H1 (cell line): ENCODE data around the gene VPS37C. TPM values are rescaled to one million over a fixed set of nuclear protein-coding genes. Genes with fewer than 3 reads are reported as not detected.

Experiments
- CTCF ChIA-PET: fragments of 300-600 bp; sonication (Branson Sonifier 250); formaldehyde crosslinking; loops from one replicate; lab custom pipeline; 2021; ENCODE audit not compliant: partially characterized antibody; lab: Charles Lee
- POLR2A ChIA-PET: fragments of 300-600 bp; sonication (Branson Sonifier 250); formaldehyde crosslinking; loops from one replicate; lab custom pipeline; 2021; ENCODE audit warnings: inconsistent platforms; ENCODE audit not compliant: partially characterized antibody; lab: Charles Lee
- DNase-seq, 2 experiments: peaks; one replicate each; pipeline versions ENCODE4 v3.0.0 to v3.0.0-alpha.2; 2010 to 2022; ENCODE audit warnings: low spot score in 2 of 2, low read depth in 1 of 2, mixed read lengths in 1 of 2
- FAIRE-seq: peaks from 2 replicates; lab custom pipeline; 2011; peaks lifted over from hg19 to GRCh38; lab: Jason Lieb, UNC
- H2AFZ ChIP-seq: 2 replicates; pipeline ENCODE4 v1.8.1; 2012; ENCODE audit warnings: low read length, inconsistent platforms
- H2AK5ac ChIP-seq: 2 replicates; pipeline ENCODE4 v1.6.1; 2013; ENCODE audit warnings: low read depth, low read length
- H2BK120ac ChIP-seq: replicated peaks from 2 replicates; pipeline ENCODE3; 2013; ENCODE audit warnings: low read depth, low read length, inconsistent platforms
- H2BK12ac ChIP-seq: 2 replicates; pipeline ENCODE4 v1.6.1; 2013; ENCODE audit warnings: low read depth, low read length
- H2BK15ac ChIP-seq: 2 replicates; pipeline ENCODE4 v1.6.1; 2013; ENCODE audit warnings: low read length
- H2BK20ac ChIP-seq: 2 replicates; pipeline ENCODE4 v1.6.1; 2013; ENCODE audit warnings: low read length
- H2BK5ac ChIP-seq: 2 replicates; pipeline ENCODE4 v1.6.1; 2013; ENCODE audit warnings: low read depth, low read length
- H3K14ac ChIP-seq: 2 replicates; pipeline ENCODE4 v1.6.1; 2013; ENCODE audit warnings: inconsistent platforms; ENCODE audit not compliant: insufficient read length
- H3K18ac ChIP-seq: 2 replicates; pipeline ENCODE4 v1.6.1; 2013; ENCODE audit warnings: low read length; ENCODE audit errors: extremely low read depth
- H3K23ac ChIP-seq: 2 replicates; pipeline ENCODE4 v1.6.1; 2013; ENCODE audit warnings: inconsistent platforms; ENCODE audit not compliant: insufficient read length
- H3K23me2 ChIP-seq: 2 replicates; pipeline ENCODE4 v1.6.1; 2013; ENCODE audit warnings: low read depth, low read length
- H3K27ac ChIP-seq: 2 replicates; pipeline ENCODE4 v1.6.1; 2011; ENCODE audit warnings: low read depth, low read length, inconsistent platforms
- H3K27me3 ChIP-seq, 4 experiments: replicated peaks in 1 of 4; 1 replicate in 1 of 4; 2 replicates in 3 of 4; pipeline versions ENCODE4 v1.6.1 to v1.8.1; 2011 to 2013; ENCODE audit warnings: low read length in 3 of 4, mild to moderate bottlenecking in 3 of 4, inconsistent platforms in 2 of 4, mixed read lengths in 2 of 4, moderate library complexity in 1 of 4; ENCODE audit not compliant: control insufficient read depth in 3 of 4, insufficient read depth in 3 of 4; ENCODE audit errors: extremely low read depth in 1 of 4
- H3K36me3 ChIP-seq, 4 experiments: 2 replicates each; pipeline versions ENCODE4 v1.6.1 to v1.8.1; 2011 to 2013; ENCODE audit warnings: mild to moderate bottlenecking in 4 of 4, low read length in 3 of 4, moderate library complexity in 2 of 4, control low read depth in 1 of 4, inconsistent platforms in 1 of 4; ENCODE audit not compliant: insufficient read depth in 4 of 4, control insufficient read depth in 2 of 4
- H3K4ac ChIP-seq: replicated peaks from 2 replicates; pipeline ENCODE3; 2013; ENCODE audit warnings: low read length, low read depth, mixed read lengths, inconsistent platforms; ENCODE audit not compliant: insufficient read length
- H3K4me1 ChIP-seq, 4 experiments: replicated peaks in 1 of 4; 1 replicate in 1 of 4; 2 replicates in 3 of 4; pipeline versions ENCODE4 v1.6.1 to v1.8.1; 2011 to 2013; ENCODE audit warnings: low read length in 3 of 4, inconsistent platforms in 2 of 4, mixed read lengths in 1 of 4; ENCODE audit not compliant: insufficient read depth in 4 of 4, control insufficient read depth in 3 of 4
- H3K4me2 ChIP-seq, 2 experiments: 2 replicates each; pipeline versions ENCODE4 v1.6.1 to v1.8.1; 2011 to 2013; ENCODE audit warnings: low read depth in 2 of 2, low read length in 2 of 2, control low read depth in 1 of 2, inconsistent platforms in 1 of 2, mild to moderate bottlenecking in 1 of 2; ENCODE audit not compliant: insufficient read depth in 1 of 2
- H3K4me3 ChIP-seq, 4 experiments: fragments of 200-600, 300-600 bp in 1 of 4; sonication (generic), shearing (Covaris generic), sonication (Bioruptor Twin) in 1 of 4; 2 replicates each; pipeline versions ENCODE4 v1.5.1 to v1.8.1; 2011 to 2016; ENCODE audit warnings: low read length in 4 of 4, low read depth in 3 of 4, control low read depth in 2 of 4, inconsistent platforms in 2 of 4, mild to moderate bottlenecking in 2 of 4, mixed read lengths in 1 of 4, moderate library complexity in 1 of 4; ENCODE audit not compliant: insufficient read depth in 2 of 4; ENCODE audit errors: extremely low read depth in 1 of 4
- H3K56ac ChIP-seq: replicated peaks from 2 replicates; pipeline ENCODE3; 2013; ENCODE audit warnings: low read depth, mild to moderate bottlenecking, mixed read lengths, low read length, inconsistent platforms; ENCODE audit not compliant: insufficient read length
- H3K79me1 ChIP-seq: 2 replicates; pipeline ENCODE4 v1.6.1; 2013; ENCODE audit warnings: low read depth, low read length, control low read depth
- H3K79me2 ChIP-seq, 2 experiments: 2 replicates each; pipeline versions ENCODE4 v1.6.1 to v1.8.1; 2012 to 2013; ENCODE audit warnings: low read length in 2 of 2, mild to moderate bottlenecking in 2 of 2, inconsistent platforms in 1 of 2; ENCODE audit not compliant: insufficient read depth in 2 of 2, control insufficient read depth in 1 of 2
- H3K9ac ChIP-seq, 4 experiments: replicated peaks in 1 of 4; 1 replicate in 1 of 4; 2 replicates in 3 of 4; pipeline versions ENCODE4 v1.6.1 to v1.8.1; 2011 to 2013; ENCODE audit warnings: low read depth in 3 of 4, low read length in 3 of 4, control low read depth in 2 of 4, mild to moderate bottlenecking in 2 of 4, moderate library complexity in 2 of 4, inconsistent platforms in 1 of 4; ENCODE audit errors: extremely low read depth in 1 of 4
- H3K9me3 ChIP-seq, 2 experiments: 2 replicates each; pipeline versions ENCODE4 v1.6.1 to v1.8.1; 2012 to 2013; ENCODE audit warnings: mild to moderate bottlenecking in 2 of 2, moderate library complexity in 2 of 2, control low read depth in 1 of 2, inconsistent platforms in 1 of 2, low read depth in 1 of 2, low read length in 1 of 2, mixed read lengths in 1 of 2; ENCODE audit not compliant: insufficient read depth in 2 of 2
- H4K20me1 ChIP-seq, 2 experiments: replicated peaks in 1 of 2; 2 replicates each; pipeline versions ENCODE3 to v1.8.1; 2011 to 2013; ENCODE audit warnings: inconsistent platforms in 2 of 2, low read length in 2 of 2, mild to moderate bottlenecking in 1 of 2; ENCODE audit not compliant: insufficient read depth in 2 of 2, control insufficient read depth in 1 of 2
- H4K5ac ChIP-seq: 2 replicates; pipeline ENCODE4 v1.6.1; 2013; ENCODE audit warnings: low read length, low read depth, mixed read lengths, inconsistent platforms; ENCODE audit not compliant: insufficient read length
- H4K8ac ChIP-seq: 2 replicates; pipeline ENCODE4 v1.8.0; 2013; ENCODE audit warnings: mild to moderate bottlenecking, moderate library complexity, low read length, inconsistent platforms; ENCODE audit not compliant: insufficient read depth; ENCODE audit errors: extremely low read depth
- H4K91ac ChIP-seq: replicated peaks from 2 replicates; pipeline ENCODE3; 2013; ENCODE audit warnings: low read length, mixed read lengths, inconsistent platforms; ENCODE audit not compliant: insufficient read length
- SIX5 ChIP-seq: IDR thresholded peaks from 2 replicates; pipeline ENCODE4 v1.6.1; 2011; ENCODE audit warnings: mild to moderate bottlenecking, low read depth, low read length
- WGBS, 2 experiments: shearing (Covaris generic) in 1 of 2; methylation state at CpG; one replicate each; pipeline versions ENCODE4 v1.1.6 to v1.1.7; 2013 to 2015; ENCODE audit warnings: low lambda C conversion rate in 2 of 2, mixed read lengths in 2 of 2, inconsistent platforms in 1 of 2, low coverage in 1 of 2, missing lambda C conversion rate in 1 of 2; ENCODE audit not compliant: insufficient replicate concordance in 2 of 2, insufficient coverage in 1 of 2, insufficient read length in 1 of 2; ENCODE audit errors: extremely low coverage in 1 of 2, missing lambda C conversion rate in 1 of 2; 5-methylcytosine and 5-hydroxymethylcytosine counted together
- polyA plus RNA-seq, 7 experiments: library from polyadenylated mRNA; depleted of rRNA in 3 of 7; stranded (reverse) in 5 of 7; unstranded in 2 of 7; fragments of >200 nt in 5 of 7; fragments of 200-250 nt in 2 of 7; gene quantifications; 1 replicate in 5 of 7; 2 replicates in 1 of 7; 4 replicates in 1 of 7; pipeline versions ENCODE4 v1.2.1 to v1.2.3, GENCODE V29; 2011 to 2013; ENCODE audit warnings: missing spikeins in 2 of 7, mixed read lengths in 2 of 7
- total RNA-seq: library from RNA; stranded (reverse); fragmentation: NEBNext Ultra II Directional; extraction: Animal tissue kit (Norgen Biotek cat#: 25700); gene quantifications from 2 replicates; pipeline ENCODE4 v1.2.1, GENCODE V29; 2021

The VPS37C gene
- total and polyA plus RNA-seq, 2 of the 8 experiments (the other 6 are each of a cell fraction or from before 2014, with no cell fraction given): 12.9 to 21.0 TPM

DNA sequence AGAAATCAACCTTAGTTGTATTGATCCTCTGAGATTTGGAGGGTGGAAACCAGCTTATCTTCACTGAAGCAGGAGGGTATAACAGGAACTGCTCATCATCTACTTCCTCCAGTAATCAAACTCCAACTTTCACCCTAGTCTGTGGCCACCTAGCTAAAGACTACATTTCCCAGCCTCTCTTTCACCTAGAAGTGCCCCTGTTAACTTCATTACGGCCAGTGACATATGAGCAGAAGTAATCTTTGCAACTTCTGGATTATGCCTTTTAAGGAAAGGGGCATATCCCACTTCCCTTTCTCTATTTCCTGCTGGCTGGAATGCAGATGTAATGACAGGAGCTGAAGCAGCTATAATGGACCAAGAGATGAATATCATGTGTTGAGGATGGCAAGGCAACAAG is 7.6 kb upstream of the VPS37C start:
- 86% methylated on average over 1 of the region's 1 CpG; no CpG with 5 or more reads in 1 of the 2 experiments for WGBS, 2 experiments
- no peak overlapping the region for H3K56ac ChIP-seq
- no peaks in the 10 kb centered on the region for H3K79me1 ChIP-seq
- no peaks in the 10 kb centered on the region for H3K36me3 ChIP-seq
- CTCF ChIA-PET: interaction anchor here (1.0 to 1.8 kb wide), 5 partner anchors 10 to 281 kb away, joined by 3 to 5 read pairs (median 4); no protein-coding TSS in a partner anchor
- no peaks in the 10 kb centered on the region for H3K27me3 ChIP-seq
- no peaks in the 10 kb centered on the region for H4K20me1 ChIP-seq
- H3K23me2 ChIP-seq: no peaks in the 10 kb centered on the region
- no peak overlapping the region for H2BK15ac ChIP-seq
- H3K9me3 ChIP-seq: peaks cover 3 to 4% of the 10 kb centered on the region in 2 experiments; a peak in 1 of 4 replicates
- no peak overlapping the region for H2BK5ac ChIP-seq
- no peak for FAIRE-seq
- no peak overlapping the region for H3K4me2 ChIP-seq
- no peak overlapping the region for H3K9ac ChIP-seq
- no peak overlapping the region for H3K4me3 ChIP-seq
- H4K8ac ChIP-seq: no peak overlapping the region
- no peak overlapping the region for H3K27ac ChIP-seq
- no peak for TF ChIP-seq SIX5
- H4K91ac ChIP-seq: no peak overlapping the region
- H3K4ac ChIP-seq: no peak overlapping the region
- no peak overlapping the region for H3K14ac ChIP-seq
- no peak overlapping the region for H3K23ac ChIP-seq
- no peak for DNase-seq
- POLR2A ChIA-PET: no interaction called here
- H4K5ac ChIP-seq: no peak overlapping the region
- H3K18ac ChIP-seq: no peak overlapping the region
- H2AK5ac ChIP-seq: no peak overlapping the region
- no peaks in the 10 kb centered on the region for H3K79me2 ChIP-seq
- H3K4me1 ChIP-seq: no peaks in the 10 kb centered on the region
- H2AFZ ChIP-seq: no peak overlapping the region
- no peak overlapping the region; the same call in 1 of the 2 replicates for H2BK20ac ChIP-seq
- H2BK120ac ChIP-seq: no peak overlapping the region
- no peak overlapping the region for H2BK12ac ChIP-seq
